HG03558 (cell line): Measurements from ENCODE around the gene RNF214.

ENCODE experiments used
- ATAC-seq: cut with Tn5 transposase; IDR thresholded peaks from one replicate; pipeline ENCODE4 v1.9.1; 2021; ENCODE audit warnings: moderate number of reproducible peaks; ENCODE audit not compliant: unreplicated experiment; ENCODE audit errors: extremely low read depth

RNF214 gene

GRCh38 chr11:117212697-117213355, 19.6 kb upstream of the RNF214 start:
- no peak for ATAC-seq

DNA sequence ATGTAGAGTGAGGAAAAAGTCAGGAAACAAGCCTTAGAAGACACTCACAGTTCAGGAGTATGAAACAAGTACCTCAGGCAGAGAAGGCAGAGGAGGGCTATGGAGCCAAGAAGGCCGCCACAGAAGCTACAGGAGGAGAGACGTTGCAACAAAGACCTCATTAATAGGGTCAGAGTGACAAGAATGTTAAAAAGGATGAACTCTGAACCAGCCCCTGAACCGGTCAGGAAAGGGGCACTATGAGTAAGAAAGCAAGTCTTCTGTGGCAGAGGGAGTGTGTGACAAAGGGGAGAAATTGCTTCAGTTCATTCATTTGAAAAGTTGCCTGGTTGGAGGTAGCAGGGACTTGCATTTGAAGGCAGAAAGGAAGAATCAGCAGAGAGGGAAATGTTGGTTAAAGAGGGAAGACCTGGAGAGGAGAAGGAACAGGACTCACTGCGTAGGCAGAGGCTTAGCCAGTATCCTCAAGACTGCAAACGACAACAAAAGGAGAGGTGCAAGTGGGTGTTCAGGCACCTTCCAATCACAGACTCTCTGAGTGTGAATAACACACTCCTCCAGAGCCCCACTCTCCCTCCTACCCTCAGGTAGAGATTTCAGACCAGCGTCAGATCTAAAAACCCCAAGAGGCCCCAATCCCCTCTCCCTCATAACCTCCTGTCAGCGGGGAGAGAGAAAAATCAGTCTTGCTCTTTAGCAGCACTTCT, 17.9 kb upstream of the RNF214 start:
- ATAC-seq: no peak

DNA sequence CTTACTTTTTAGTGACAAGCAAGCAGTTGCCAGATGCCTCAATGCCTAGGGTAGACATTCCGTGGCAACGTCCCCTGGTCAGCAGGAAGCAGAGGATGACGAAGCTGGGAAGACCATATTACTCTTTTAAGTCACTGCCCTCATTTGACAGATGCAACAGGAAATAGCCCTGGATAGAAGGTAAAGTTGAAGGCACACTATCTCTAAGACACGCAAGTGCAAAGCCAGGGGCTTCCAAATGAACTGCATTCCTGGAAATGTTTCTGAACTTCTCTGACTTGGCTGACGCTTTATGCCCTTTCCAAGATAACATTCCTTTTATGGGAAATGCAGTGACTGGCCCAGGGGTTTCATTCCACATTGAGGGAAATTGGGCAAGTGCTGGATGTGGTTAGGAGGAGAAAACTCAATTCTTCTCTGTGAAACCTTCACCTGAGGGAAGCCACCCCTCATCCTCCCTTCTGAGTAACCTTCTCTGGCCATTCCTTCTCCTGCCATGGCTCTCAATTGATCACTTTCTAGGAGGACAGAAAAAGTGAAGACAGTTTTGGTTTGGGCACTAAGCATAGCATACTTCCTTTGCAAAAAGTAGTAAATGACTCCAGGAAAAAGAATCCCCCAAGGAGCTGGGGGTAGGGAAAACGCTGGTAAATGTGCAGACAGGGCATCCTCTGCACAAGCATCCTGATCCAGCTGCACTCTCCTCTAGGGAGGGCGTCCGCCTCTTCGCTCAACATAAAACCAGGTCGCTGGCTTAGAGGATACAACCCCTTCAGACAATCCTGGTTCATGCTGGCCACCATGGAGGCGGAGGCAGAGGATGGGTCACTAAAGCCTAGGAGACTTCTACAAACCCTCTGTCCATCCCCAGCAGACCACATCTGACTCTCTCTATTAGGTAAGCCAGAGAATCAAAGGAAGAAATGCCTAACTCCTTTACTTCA, 15.1 kb upstream of the RNF214 start:
- ATAC-seq: no peak

DNA sequence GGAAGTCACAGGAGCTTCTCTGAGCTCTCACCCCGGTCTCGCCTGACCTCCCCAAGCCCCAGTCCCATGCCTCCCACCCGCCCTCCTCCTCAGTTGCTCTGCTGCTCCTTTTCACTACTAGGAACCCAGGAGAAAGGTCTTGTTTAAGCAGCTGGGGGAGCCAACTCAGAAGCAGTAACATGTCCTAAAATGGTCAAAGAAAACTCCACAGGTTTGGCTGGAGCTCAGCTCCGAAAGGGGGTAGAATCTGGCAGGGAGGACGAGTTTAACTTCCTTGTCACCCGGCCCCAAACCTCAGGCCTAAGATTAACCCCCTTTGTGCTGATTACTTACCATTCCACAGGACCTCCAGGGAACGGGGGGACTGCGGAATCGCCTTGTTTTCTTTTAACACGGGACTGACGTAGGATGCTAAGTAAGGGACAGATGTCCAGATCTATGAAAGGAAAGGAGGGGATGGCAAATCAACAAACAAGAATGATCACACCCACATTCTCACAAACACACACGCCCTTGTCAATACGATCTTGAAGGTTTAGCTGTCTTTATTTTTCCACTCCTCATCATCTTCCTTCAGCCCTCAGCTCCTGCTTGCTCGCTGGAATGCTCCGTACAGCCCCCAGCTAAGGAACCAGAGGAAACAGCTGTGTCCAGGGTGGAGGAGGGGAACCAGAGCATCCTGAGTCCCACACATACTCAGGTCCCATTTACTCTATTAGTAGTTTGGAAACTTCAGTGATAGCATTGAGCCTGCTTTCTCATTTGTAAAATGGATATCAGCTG, 14.1 kb upstream of the RNF214 start:
- ATAC-seq: no peak

DNA sequence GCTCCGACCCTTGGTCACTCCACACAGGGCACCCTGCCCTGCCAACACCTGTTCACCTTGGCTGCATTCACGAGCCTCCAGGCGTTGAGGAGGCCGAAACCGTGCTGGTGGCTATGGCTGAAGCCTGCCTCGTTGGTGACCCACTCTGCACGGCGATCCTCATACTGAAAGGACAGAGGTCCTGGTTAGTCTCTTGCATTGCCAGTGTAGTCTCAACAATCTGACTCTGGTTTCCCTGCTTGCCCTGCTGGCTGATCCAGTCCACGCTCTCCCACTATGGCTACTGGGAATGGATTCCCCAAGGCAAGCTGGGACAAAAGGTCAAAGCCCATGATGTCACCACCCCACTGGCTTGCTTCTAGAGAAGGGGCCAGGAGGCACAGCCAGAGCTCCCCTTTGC, 13.5 kb upstream of the RNF214 start:
- ATAC-seq: no peak

DNA sequence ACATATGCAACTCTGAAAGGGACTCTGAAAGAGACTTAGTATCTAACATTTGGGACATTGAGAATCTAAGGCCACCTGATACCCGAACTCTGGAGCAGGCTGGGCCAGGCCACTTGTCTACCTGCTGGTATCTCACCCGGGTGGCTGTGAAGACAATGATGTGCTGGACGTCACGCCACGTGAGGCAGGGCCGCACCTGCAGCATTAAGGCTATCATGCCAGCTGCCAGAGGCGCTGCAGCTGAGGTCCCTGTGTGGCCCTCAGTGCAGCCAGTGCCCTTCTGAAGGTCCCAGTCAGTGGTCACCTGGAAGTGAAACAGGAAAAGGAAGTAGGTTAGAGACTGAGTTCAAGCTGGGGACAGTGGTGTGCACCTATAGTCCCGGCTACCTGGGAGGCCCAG, 13.0 kb upstream of the RNF214 start:
- ATAC-seq: no peak

DNA sequence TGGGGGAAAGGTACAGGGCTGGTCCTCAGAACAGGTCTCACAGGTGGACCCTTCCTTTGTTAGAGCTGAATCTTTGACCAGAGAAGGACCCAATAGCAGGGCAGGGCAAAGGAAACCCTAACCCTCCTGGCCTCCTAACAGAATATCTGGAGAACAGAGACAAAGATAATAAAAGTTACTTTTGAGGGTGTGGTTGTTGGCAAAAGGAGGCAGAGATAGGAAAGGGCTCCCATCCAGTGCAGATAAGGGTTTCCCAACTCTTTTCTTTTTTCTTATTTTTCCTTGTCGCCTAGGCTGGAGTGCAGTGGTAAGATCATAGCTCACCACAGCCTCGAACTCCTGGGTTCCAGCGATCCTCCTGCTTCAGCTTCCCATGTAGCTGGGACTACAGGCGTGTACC, 12.5 kb upstream of the RNF214 start:
- no peak for ATAC-seq

DNA sequence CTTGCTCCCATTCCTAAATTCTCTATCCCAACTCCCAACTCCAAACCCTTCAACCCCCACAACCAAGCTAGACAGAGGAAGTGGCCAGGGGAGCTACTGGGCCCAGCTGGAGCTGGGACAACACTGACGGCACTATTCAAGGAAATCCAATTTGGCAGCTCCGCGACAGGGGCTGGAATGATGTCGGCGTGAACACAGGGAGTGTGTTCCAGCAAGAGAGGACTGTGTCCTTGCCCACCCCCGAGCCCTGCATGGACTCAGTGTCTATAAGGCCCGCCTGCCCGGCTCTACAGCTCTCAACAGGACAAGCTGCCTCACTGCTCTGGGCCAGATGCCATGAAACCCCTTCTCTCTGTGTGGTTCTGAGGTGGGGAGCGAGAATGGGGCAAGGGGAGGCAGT, 11.9 kb upstream of the RNF214 start:
- no peak for ATAC-seq

DNA sequence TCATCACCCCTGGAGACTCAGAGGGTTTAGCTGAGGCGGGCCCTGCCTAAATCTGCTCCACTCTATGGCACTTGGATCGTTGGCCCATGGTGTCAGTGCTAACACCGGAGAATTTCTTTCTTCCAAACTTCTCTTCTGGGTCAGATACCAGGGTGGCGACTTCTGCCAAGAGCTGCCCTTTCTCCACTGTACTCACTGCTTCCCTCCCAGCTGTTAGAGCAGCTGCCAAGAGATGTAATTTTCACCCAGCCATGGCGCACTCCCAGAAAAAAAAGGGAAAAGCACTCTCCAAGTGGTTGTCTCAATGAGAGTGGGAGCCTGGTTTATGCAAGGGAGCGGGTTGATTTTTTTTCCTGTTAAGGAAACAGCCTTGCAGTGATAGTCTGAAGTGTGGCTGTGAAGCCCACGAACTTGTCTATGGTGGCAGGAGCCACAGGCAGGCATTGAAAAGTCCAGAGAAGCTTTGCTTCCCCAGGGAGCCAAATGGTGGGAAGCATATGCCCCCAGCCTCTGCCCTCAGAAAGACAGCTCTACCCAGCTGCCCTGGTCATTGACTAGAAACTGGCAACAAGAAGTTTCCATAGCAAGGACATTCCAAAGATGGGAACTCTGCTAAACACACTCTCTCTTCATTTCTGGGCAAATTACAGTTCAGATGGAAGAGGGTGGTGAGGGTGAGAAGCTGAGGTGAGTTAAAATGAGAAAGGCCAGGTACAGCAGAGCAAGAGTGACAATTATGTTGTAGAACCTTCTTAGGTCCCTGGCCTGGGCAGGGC, 11.3 kb upstream of the RNF214 start:
- no peak for ATAC-seq

- ATAC-seq: no peak
These were observed 10.5 kb upstream of the RNF214 start for GRCh38 chr11:117221775-117222517.

- ATAC-seq: no peak
These were observed 9.3 kb upstream of the RNF214 start for GRCh38 chr11:117222991-117223740.

DNA sequence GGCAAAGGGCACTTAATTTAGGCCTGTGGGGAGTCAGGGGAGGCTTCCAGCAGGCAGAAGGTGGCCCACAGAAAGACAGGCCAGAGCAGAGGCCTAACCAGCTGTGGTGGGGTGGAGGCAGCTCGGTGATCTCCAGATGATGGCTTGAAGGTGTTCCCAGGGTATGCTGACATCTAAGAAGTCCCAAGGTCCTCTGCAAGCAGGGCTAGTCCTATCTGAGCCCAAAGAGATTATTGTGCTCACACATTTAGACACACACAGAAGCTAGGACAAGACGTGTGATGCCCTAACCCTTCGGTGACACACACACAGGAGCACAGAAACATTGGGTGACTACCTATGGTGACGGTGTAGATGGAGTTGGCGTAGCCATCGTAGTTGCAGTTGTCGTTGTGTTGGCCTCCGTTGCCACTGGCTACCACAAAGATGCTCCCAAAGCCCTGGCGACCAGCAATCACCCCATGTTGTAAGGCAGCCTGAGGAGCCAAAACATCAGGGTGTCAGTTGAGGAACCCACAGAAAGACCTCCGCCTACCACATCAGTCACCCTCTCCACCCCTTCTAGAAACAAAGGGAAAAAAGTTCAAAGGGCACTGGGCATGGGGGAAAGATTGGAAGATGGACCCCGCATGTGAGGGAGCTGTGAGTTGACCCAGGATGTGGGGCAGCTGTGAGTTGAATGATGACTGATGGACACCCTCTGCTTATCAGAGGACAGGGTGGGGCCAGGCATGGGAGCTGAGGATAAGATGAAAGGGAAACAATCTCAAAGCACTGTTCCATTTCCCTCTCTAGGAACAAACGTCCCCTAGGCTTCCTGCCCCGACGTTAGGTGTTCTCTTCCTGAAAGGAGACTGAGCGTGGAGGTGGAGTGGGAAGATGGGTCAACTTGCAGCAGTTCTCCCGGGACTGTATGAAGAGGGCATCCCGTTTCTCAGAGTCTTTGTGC, 8.5 kb upstream of the RNF214 start:
- no peak for ATAC-seq

DNA sequence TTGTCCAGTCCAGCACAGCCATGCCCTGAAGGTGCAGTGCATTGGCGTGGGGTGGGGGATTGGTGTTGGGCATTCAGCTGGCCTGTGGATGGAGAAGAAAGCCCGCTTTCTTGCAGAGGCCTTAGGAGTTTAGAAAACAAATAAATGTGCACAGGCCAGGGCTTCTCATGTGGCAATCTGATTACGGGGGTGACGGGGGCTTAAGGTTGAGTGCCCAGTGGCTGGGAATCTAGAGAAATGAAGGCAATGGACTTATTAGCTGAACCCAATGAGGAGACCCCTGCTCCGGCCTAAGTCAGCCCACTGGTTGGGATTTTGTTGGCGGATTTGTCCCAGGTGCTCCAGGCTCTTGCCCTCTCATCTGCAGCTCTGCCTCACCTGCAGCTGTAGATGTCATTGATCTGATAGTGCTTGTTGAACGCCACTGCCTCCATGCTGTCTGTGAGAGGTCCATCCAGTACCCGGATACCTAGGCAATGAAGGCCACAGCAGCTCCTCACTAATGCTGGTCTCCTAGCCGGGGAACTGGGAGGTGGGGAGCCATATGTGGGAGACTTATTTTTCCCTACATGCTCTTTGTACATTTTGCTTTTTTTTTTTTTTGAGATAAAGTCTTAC, 6.8 kb upstream of the RNF214 start:
- ATAC-seq: no peak

GRCh38 chr11:117226388-117227385, 5.8 kb upstream of the RNF214 start:
- ATAC-seq: no peak

DNA sequence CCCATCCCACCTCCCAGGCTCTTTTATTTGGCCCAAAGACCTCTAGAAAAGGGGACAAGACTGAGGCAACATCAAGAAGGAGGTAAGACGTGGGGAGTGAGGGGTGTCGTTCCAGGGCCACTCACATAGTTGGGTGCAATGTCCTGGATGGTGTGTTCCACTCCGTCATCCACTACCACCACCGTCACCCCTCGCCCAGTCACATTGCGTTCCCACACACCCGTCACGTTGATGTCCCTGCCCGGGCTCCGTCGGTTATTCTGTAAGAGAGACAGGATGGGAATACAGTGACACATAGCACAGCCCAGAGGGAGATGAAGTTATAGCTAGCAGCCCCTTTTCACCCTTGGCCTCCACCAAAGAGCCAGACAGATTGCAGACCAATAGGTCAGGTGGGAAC, 4.4 kb upstream of the RNF214 start:
- ATAC-seq: no peak

DNA sequence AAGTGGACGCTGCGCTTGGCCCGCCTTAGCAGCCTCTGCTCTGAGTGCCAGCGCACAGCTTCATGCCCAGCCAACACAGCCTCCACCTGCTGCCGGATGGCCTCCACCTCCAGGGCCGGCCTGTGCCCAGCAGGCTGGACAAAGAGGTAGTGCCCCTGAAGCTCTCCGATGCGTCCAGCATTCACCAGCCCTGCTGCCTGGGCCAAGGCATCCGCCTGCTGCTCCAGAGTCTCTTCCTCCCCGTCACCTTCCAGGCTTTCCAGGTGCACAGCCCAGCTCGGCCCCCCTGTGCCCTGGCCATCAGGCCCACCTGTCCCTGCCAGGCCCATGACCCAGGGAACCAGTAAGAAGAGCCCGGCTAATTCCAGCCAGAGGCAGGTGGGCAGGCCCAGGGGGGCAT, 3.1 kb upstream of the RNF214 start:
- no peak for ATAC-seq
